Measurements from ENCODE around the gene HTT. TPM values are rescaled to one million over a fixed set of nuclear protein-coding genes. Genes with fewer than 3 reads are reported as not detected.

Gene HTT
- total RNA-seq, 3 donors from 2014 or later (not counting 1 experiment from before 2014, with no cell fraction given), result 132 to 175 (median 165) TPM

DNA sequence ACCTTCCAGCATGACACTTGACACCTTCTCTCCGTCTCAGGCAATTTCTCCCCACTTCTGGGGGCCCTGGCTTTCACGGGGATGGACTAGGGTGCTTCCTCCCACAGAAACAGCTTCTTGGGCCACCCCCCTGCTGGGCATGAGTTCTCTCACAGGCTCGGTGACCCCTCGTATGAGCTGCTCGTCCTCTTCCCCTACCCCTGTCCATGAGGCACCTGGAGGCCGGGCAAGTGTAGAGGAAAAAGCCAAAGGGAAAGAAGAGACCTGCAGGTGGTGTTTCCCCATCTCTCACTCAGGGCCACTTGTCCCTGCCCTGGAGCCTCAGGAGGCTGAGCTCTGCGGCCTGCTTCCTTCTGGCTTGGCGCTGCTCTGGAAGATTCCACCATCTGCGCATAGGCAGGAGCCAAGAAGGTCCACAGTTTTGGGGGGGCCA is 216.4 kb downstream of the HTT start:
- ATAC-seq (no peak), DNase-seq (peak in 1 of 2 donors; percentile 5)
- H3K9me3 ChIP-seq (ENCODE audit: control insufficient read depth, insufficient read depth, low read length), result no peaks in the 10 kb centered on the region
- Mint-ChIP-seq H3K36me3 (no peaks in the 10 kb centered on the region), H3K4me1 (peaks cover 21 to 28% of the 10 kb centered on the region in 2 donors), H3K9me3 (no peaks in the 10 kb centered on the region), H3K4me3 (no peak overlapping the region), H3K27ac (no peak overlapping the region), H3K27me3 (ENCODE audit: low read depth in 2 of 2) (peaks cover 14 to 17% of the 10 kb centered on the region in 2 donors)
- no peaks in the 10 kb centered on the region for H3K36me3 ChIP-seq (ENCODE audit: control insufficient read depth, insufficient read depth, low read length)
- H3K4me1 ChIP-seq (ENCODE audit: control insufficient read depth, insufficient read depth, low read length), result peaks cover 29% of the 10 kb centered on the region
- intact Hi-C loops (cut with micrococcal nuclease), result no loop called here
- TF ChIP-seq, protein P1, sequence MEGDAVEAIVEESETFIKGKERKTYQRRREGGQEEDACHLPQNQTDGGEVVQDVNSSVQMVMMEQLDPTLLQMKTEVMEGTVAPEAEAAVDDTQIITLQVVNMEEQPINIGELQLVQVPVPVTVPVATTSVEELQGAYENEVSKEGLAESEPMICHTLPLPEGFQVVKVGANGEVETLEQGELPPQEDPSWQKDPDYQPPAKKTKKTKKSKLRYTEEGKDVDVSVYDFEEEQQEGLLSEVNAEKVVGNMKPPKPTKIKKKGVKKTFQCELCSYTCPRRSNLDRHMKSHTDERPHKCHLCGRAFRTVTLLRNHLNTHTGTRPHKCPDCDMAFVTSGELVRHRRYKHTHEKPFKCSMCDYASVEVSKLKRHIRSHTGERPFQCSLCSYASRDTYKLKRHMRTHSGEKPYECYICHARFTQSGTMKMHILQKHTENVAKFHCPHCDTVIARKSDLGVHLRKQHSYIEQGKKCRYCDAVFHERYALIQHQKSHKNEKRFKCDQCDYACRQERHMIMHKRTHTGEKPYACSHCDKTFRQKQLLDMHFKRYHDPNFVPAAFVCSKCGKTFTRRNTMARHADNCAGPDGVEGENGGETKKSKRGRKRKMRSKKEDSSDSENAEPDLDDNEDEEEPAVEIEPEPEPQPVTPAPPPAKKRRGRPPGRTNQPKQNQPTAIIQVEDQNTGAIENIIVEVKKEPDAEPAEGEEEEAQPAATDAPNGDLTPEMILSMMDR (IDR thresholded peaks at IDR 0.05), result no peak
- peaks cover 17% of the 10 kb centered on the region for H3K27me3 ChIP-seq (ENCODE audit: control insufficient read depth, insufficient read depth, low read length)
- over 99% methylated on average over 7 of the region's 9 CpGs for WGBS (ENCODE audit: insufficient coverage)
- H3K27ac ChIP-seq (ENCODE audit: low read length), result no peak overlapping the region
- H3K4me3 ChIP-seq (ENCODE audit: low read length), result no peak overlapping the region

DNA sequence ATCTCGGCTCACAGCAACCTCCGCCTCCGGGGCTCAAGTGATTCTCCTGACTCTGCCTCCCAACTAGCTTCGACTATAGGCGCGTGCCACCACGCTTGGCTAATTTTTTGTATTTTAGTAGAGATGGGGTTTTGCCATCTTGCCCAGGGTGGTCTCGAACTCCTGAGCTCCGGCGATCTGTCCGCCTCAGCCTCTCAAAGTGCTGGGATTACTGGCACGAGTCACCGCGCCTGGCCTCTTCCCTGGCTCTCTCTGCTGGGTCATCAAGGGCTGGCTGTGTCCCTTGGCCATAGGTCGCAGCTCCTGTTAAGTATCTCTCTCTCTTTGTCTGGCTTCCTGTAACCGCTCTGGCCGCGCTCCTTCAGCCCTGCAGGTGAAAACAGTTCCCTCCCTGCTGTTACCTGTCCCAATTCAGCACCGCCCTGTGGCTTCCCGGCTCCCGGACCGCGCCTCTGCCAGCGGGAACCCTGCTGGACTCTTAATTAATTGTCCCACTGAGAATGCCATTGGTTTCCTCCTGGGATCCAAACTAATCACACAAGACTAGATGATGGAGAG is 217.0 kb downstream of the HTT start:
- ATAC-seq (no peak), DNase-seq (no peak)
- intact Hi-C loops (cut with micrococcal nuclease), result no loop called here
- Histone ChIP-seq H3K4me1 (ENCODE audit: control insufficient read depth, insufficient read depth, low read length) (peaks cover 23% of the 10 kb centered on the region), H3K4me3 (ENCODE audit: low read length) (peak overlapping the region; percentile 82), H3K36me3 (ENCODE audit: control insufficient read depth, insufficient read depth, low read length) (no peaks in the 10 kb centered on the region), H3K27me3 (ENCODE audit: control insufficient read depth, insufficient read depth, low read length) (peaks cover 13% of the 10 kb centered on the region), H3K9me3 (ENCODE audit: control insufficient read depth, insufficient read depth, low read length) (no peaks in the 10 kb centered on the region), H3K27ac (ENCODE audit: low read length) (no peak overlapping the region)
- peak overlapping the region; percentile 31 to 77 for H3K27ac Mint-ChIP-seq
- TF ChIP-seq, protein P1 (IDR thresholded peaks at IDR 0.05), result no peak
- H3K36me3 Mint-ChIP-seq, result no peaks in the 10 kb centered on the region
- 68% methylated on average over 24 of the region's 24 CpGs for WGBS (ENCODE audit: insufficient coverage)
- H3K4me3 Mint-ChIP-seq, result peak overlapping the region; percentile 91
- peaks cover 21 to 28% of the 10 kb centered on the region in 2 donors for H3K4me1 Mint-ChIP-seq
- peaks cover 14% of the 10 kb centered on the region in 2 donors for H3K27me3 Mint-ChIP-seq (ENCODE audit: low read depth in 2 of 2)
- H3K9me3 Mint-ChIP-seq, result no peaks in the 10 kb centered on the region

GRCh38 chr4:3291969-3292570 is 217.6 kb downstream of the HTT start:
- TF ChIP-seq, protein P1 (IDR thresholded peaks at IDR 0.05), result no peak
- DNase-seq, result peak; percentile 43 to 50
- intact Hi-C loops (cut with micrococcal nuclease), result no loop called here
- WGBS (ENCODE audit: insufficient coverage), result under 1% methylated on average over 60 of the region's 60 CpGs
- no peaks in the 10 kb centered on the region for H3K36me3 ChIP-seq (ENCODE audit: control insufficient read depth, insufficient read depth, low read length)
- H3K4me3 ChIP-seq (ENCODE audit: low read length), result peak overlapping the region; percentile 82
- peak; percentile 34 to 52 (median 42) for ATAC-seq
- H3K4me1 Mint-ChIP-seq, result peaks cover 21 to 28% of the 10 kb centered on the region in 2 donors
- peaks cover 12% of the 10 kb centered on the region for H3K27me3 ChIP-seq (ENCODE audit: control insufficient read depth, insufficient read depth, low read length)
- peak overlapping the region; percentile 31 to 77 for H3K27ac Mint-ChIP-seq
- H3K4me3 Mint-ChIP-seq, result peak overlapping the region; percentile 91
- H3K9me3 ChIP-seq (ENCODE audit: control insufficient read depth, insufficient read depth, low read length), result no peaks in the 10 kb centered on the region
- H3K9me3 Mint-ChIP-seq, result no peaks in the 10 kb centered on the region
- H3K27ac ChIP-seq (ENCODE audit: low read length), result peak overlapping the region; percentile 7
- no peaks in the 10 kb centered on the region for H3K36me3 Mint-ChIP-seq
- H3K27me3 Mint-ChIP-seq (ENCODE audit: low read depth in 2 of 2), result peaks cover 8 to 10% of the 10 kb centered on the region in 2 donors
- peaks cover 19% of the 10 kb centered on the region for H3K4me1 ChIP-seq (ENCODE audit: control insufficient read depth, insufficient read depth, low read length)
